Measurements from ENCODE around the gene MACROD1. TPM values are rescaled to one million over a fixed set of nuclear protein-coding genes. Genes with fewer than 3 reads are reported as not detected.

MACROD1 gene
- total and polyA plus RNA-seq, 9 of the 15 experiments (the other 6 are each of a cell fraction or from before 2014, with no cell fraction given), result 1.1 to 60.0 (median 26.4) TPM

DNA sequence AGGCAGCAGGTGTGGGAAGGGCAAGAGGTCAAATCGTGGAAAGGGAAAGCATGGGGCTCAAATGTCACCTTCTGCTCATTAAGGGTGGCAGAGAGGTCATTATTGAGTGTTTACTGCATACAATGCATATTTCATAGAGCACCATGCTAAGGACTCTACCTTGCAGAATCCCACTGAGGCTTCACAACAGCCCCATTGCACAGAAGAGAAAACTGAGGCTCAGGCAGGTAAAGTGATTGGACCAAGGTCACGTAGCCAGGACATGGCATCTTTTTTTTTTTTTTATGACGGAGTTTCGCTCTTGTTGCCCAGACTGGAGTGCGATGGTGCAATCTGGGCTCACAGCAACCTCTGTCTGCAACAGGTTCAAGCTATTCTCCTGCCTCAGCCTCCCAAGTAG is 122.4 kb downstream of the MACROD1 start (continued):
- TF ChIP-seq ESRRA (IDR thresholded peaks at IDR 0.05; ENCODE audit: borderline replicate concordance, low read depth), result 0 out of 2 replicates have a peak, but pooled peaks have one; percentile 61
- TF ChIP-seq RBM25 (IDR thresholded peaks at IDR 0.05; ENCODE audit: low read depth, low read length, severe bottlenecking), result peak; percentile 80
- TF ChIP-seq ADNP (tag; IDR thresholded peaks at IDR 0.05), result no peak
- TF ChIP-seq KLF1 (tag; IDR thresholded peaks at IDR 0.05), result no peak
- TF ChIP-seq BCOR (IDR thresholded peaks at IDR 0.05), result peak; percentile 66
- no peak for TF ChIP-seq EHMT2 (IDR thresholded peaks at IDR 0.05)
- TF ChIP-seq CREM (IDR thresholded peaks at IDR 0.05; ENCODE audit: low read depth), result no peak
- peak in 1 of 2 experiments; percentile 11; a peak in 1 of 4 replicates for TF ChIP-seq KDM1A (IDR thresholded peaks at IDR 0.05)

DNA sequence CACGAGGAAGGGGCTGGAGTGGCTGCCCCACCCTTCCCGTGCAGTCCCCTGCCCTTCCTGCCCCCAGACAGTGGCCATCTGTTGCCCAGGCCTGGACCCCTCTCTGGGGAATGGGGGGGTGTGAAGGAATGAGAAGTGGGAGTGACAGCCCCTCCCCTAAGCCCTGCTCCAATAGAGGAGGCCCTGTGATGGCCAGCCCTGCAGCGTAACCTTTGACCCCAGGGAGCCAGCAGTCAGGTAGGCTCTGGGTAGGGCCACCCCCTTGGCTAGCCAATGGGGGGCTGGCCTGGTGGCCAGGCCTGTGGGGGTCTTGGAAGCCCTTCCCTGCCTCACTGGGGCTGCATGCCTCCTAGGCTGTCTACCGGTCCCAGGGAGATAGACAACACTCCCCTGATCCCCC is 123.6 kb downstream of the MACROD1 start:
- DNase-seq (ENCODE audit: extremely low read depth in 1 of 4, low spot score in 3 of 4) (peak in 2 of 4 experiments; percentile 38 to 44), FAIRE-seq (no peak), ATAC-seq (peak; percentile 50; the same call in 2 of the 3 replicates)
- Histone ChIP-seq H3K9me3 (replicated peaks; ENCODE audit: control insufficient read depth, insufficient read depth, low read depth, low read length) (no peaks in the 10 kb centered on the region), H3K79me2 (ENCODE audit: control insufficient read depth, insufficient read depth, low read length) (no peaks in the 10 kb centered on the region), H3K9ac (ENCODE audit: insufficient read depth in 1 of 2, low read depth in 2 of 2, low read length in 2 of 2) (no peak overlapping the region), H3K9me1 (ENCODE audit: control insufficient read depth, insufficient read depth, low read length) (no peaks in the 10 kb centered on the region), H3K4me1 (replicated peaks in 1 of 2; ENCODE audit: control insufficient read depth in 2 of 2, insufficient read depth in 2 of 2, low read length in 2 of 2) (peaks cover 0 to 34% of the 10 kb centered on the region in 2 experiments; a peak in 1 of 5 replicates), H3K36me3 (ENCODE audit: control insufficient read depth, insufficient read depth, low read length) (no peaks in the 10 kb centered on the region), H3K27ac (ENCODE audit: extremely low read depth, low read depth, low read length) (no peak overlapping the region), H4K20me1 (replicated peaks; ENCODE audit: control insufficient read depth, insufficient read depth, low read length) (peaks cover 44% of the 10 kb centered on the region), H3K4me2 (ENCODE audit: insufficient read depth, low read length) (no peak overlapping the region), H2AFZ (ENCODE audit: low read depth, low read length) (no peak overlapping the region), H3K27me3 (ENCODE audit: control insufficient read depth in 2 of 2, insufficient read depth in 2 of 2, low read length in 2 of 2) (0 out of 5 replicates have a peak, but pooled peaks cover 0 to 9% of the 10 kb centered on the region in 2 experiments), H3K4me3 (no peak overlapping the region)
- intact Hi-C loops (cut with micrococcal nuclease), result loop anchor here (5.0 kb wide), 1 partner anchor 105 kb away; no protein-coding TSS in a partner anchor
- CTCF ChIA-PET (ENCODE audit: low intra/inter-chr PET ratio), result no interaction called here
- no TSS peak for BruUV-seq (replicated peaks)
- TF ChIP-seq ZBTB7A (IDR thresholded peaks at IDR 0.05; ENCODE audit: borderline replicate concordance, control insufficient read depth, low read depth, low read length), result 0 out of 2 replicates have a peak, but pooled peaks have one; percentile 18
- TF ChIP-seq PHF21A (IDR thresholded peaks at IDR 0.05; ENCODE audit: borderline replicate concordance, low read depth), result no peak
- no peak for TF ChIP-seq NR2C2 (CRISPR knock-in tag; IDR thresholded peaks at IDR 0.05)
- TF ChIP-seq NR2C2 (tag; IDR thresholded peaks at IDR 0.05), result peak; percentile 43; the same call in 1 of the 2 replicates
- peak; percentile 62 for TF ChIP-seq NR2C1 (IDR thresholded peaks at IDR 0.05)
- TF ChIP-seq NR2C1 (tag; IDR thresholded peaks at IDR 0.05), result peak; percentile 69; the same call in 1 of the 2 replicates
- POLR2A ChIA-PET, result no interaction called here
- WGBS (ENCODE audit: insufficient coverage, low coverage, missing lambda C conversion rate), result 50% methylated on average over 3 of the region's 4 CpGs
- in situ Hi-C loops (cut with MboI), result no loop called here
